HepG2 (cell line): ENCODE results near the gene ETFA. TPM values are rescaled to one million over a fixed set of nuclear protein-coding genes. Genes with fewer than 3 reads are reported as not detected.

Source experiments
- CERS6 ChIP-seq: sonication (generic); formaldehyde crosslinking; IDR thresholded peaks from 2 replicates; pipeline ENCODE4 v1.5.0; 2020; ENCODE audit warnings: missing genetic modification reagents
- KAT7 ChIP-seq: IDR thresholded peaks from 2 replicates; pipeline ENCODE4 v1.6.1; 2018; ENCODE audit warnings: borderline replicate concordance, missing compliant biosample characterization
- KDM4B ChIP-seq: sonication (generic); formaldehyde crosslinking; IDR thresholded peaks from 2 replicates; pipeline ENCODE4 v1.4.0; 2020; ENCODE audit warnings: missing genetic modification reagents
- NFYC ChIP-seq: IDR thresholded peaks from 2 replicates; pipeline ENCODE4 v1.6.1; 2016; ENCODE audit warnings: missing genetic modification reagents, missing compliant biosample characterization
- SETDB1 ChIP-seq: sonication (generic); formaldehyde crosslinking; IDR thresholded peaks from 2 replicates; pipeline ENCODE4 v1.5.1; 2020; ENCODE audit warnings: missing genetic modification reagents, mild to moderate bottlenecking, borderline replicate concordance
- ZBTB40 ChIP-seq, 2 experiments: fragments of 450-650 bp in 1 of 2; sonication (generic) in 1 of 2; formaldehyde crosslinking in 1 of 2; IDR thresholded peaks; 2 replicates each; pipeline versions ENCODE4 v1.6.1 to v1.8.0; 2016 to 2022; ENCODE audit warnings: antibody characterized with exemption in 1 of 2, mild to moderate bottlenecking in 1 of 2, missing genetic modification reagents in 1 of 2
- ZNF552 ChIP-seq: sonication (generic); formaldehyde crosslinking; IDR thresholded peaks from 2 replicates; pipeline ENCODE4 v1.9.0; 2022; ENCODE audit warnings: missing genetic modification reagents, mild to moderate bottlenecking, borderline replicate concordance
- ZNF687 ChIP-seq: sonication (generic); formaldehyde crosslinking; IDR thresholded peaks from 2 replicates; pipeline ENCODE4 v1.5.1; 2020; ENCODE audit warnings: mild to moderate bottlenecking, missing genetic modification reagents, moderate library complexity
- ZSCAN20 ChIP-seq: sonication (generic); formaldehyde crosslinking; IDR thresholded peaks from 2 replicates; pipeline ENCODE4 v1.4.0; 2020; ENCODE audit warnings: missing genetic modification reagents, mild to moderate bottlenecking, borderline replicate concordance
- polyA plus RNA-seq, 8 experiments: library from polyadenylated mRNA; depleted of rRNA in 3 of 8; stranded (reverse) in 7 of 8; unstranded in 1 of 8; fragments of >200 nt; fragmentation: Illumina TruSeq in 4 of 8; extraction: Trizol in 4 of 8; gene quantifications; 2 replicates each; pipeline versions ENCODE4 v1.2.1 to v1.2.3, GENCODE V29; 2011 to 2016; ENCODE audit warnings: low read depth in 4 of 8, missing spikeins in 1 of 8, mixed read lengths in 1 of 8; ENCODE audit not compliant: insufficient read depth in 1 of 8
- total RNA-seq, 5 experiments: library from RNA; depleted of rRNA; stranded (reverse); fragments of >200 nt; fragmentation: Illumina TruSeq; extraction: Trizol; gene quantifications; 2 replicates each; pipeline ENCODE4 v1.2.3, GENCODE V29; 2016; ENCODE audit warnings: low read depth in 1 of 5

Gene ETFA
- total and polyA plus RNA-seq, 2 of the 13 experiments (the other 11 are each of a cell fraction or from before 2014, with no cell fraction given), result 291 to 396 TPM

- TF ChIP-seq KAT7, result peak; percentile 88; the same call in 1 of the 2 replicates
- 0 out of 2 replicates have a peak, but pooled peaks have one; percentile 38 for TF ChIP-seq ZSCAN20 (CRISPR knock-in tag)
- peak; percentile 97 for TF ChIP-seq ZNF687 (CRISPR knock-in tag)
- TF ChIP-seq KDM4B (CRISPR knock-in tag), result peak; percentile 80; the same call in 1 of the 2 replicates
- TF ChIP-seq ZNF552 (CRISPR knock-in tag), result no peak
- TF ChIP-seq NFYC (CRISPR knock-in tag), result peak; percentile 80
- no peak for TF ChIP-seq SETDB1 (CRISPR knock-in tag)
- TF ChIP-seq ZBTB40 (IDR thresholded peaks at IDR 0.05), result no peak
- TF ChIP-seq ZBTB40 (CRISPR knock-in tag; IDR thresholded peaks at IDR 0.05), result peak; percentile 90
- TF ChIP-seq CERS6, result no peak
These were observed at the start of gene ETFA (continued) for GRCh38 chr15:76311100-76311953.
